GM23248 (cell line): ENCODE measurements around the gene SCN8A.

Source experiments
- EZH2 ChIP-seq: fragments of 200-600 bp; sonication (generic); IDR thresholded peaks from 2 replicates; pipeline ENCODE4 v1.6.1; 2018; ENCODE audit warnings: antibody characterized with exemption, mild to moderate bottlenecking; ENCODE audit not compliant: insufficient read depth, poor library complexity, severe bottlenecking
- EZH2phosphoT487 ChIP-seq: fragments of 200-600 bp; sonication (generic); IDR thresholded peaks from 2 replicates; pipeline ENCODE4 v1.6.1; 2018; ENCODE audit warnings: antibody characterized with exemption, moderate library complexity, mild to moderate bottlenecking, low read depth; ENCODE audit not compliant: insufficient read depth

DNA sequence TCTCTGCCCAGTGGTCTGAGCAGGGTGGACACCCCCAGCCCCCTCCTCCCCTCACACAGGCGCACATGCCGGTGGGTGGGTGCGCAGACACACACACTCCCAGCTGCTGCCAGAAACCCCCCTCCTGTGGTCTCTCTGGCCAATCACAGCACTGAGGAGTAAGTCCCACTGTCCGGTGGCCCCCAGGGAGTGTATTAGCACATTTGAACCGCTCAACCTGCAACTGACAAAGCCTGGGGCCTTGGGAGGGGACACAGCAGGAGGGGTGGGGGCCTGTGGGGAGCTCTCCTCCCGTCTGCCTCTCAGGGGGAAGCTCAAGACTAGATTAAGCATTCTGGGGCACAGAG, 245.8 kb downstream of the SCN8A start:
- TF ChIP-seq EZH2phosphoT487 (no peak), EZH2 (no peak)
